Caco-2 (cell line): ENCODE measurements around the gene PES1. TPM values are rescaled to one million over a fixed set of nuclear protein-coding genes. Genes with fewer than 3 reads are reported as not detected.

Source experiments
- BruUV-seq: library from RNA; stranded (reverse); fragments of 400-500 nt; replicated peaks from 2 replicates; lab custom pipeline; 2021; lab: Mats Ljungman, UMichigan
- CTCF ChIA-PET: fragments of 300-600 bp; sonication (Branson Sonifier 250); formaldehyde crosslinking; loops from one replicate; lab custom pipeline; 2022; ENCODE audit warnings: antibody characterized with exemption; lab: Charles Lee
- POLR2A ChIA-PET: fragments of 300-600 bp; sonication (Branson Sonifier 250); formaldehyde crosslinking; loops from one replicate; lab custom pipeline; 2022; ENCODE audit warnings: antibody characterized with exemption; lab: Charles Lee
- DNase-seq, 2 experiments: peaks; one replicate each; pipeline versions ENCODE4 v3.0.0 to v3.0.0-alpha.2; 2020 to 2022
- H3K27me3 ChIP-seq: replicated peaks from 2 replicates; pipeline ENCODE4 v1.6.0; 2011; ENCODE audit warnings: low read length; ENCODE audit not compliant: control insufficient read depth, insufficient read depth
- H3K36me3 ChIP-seq: 2 replicates; pipeline ENCODE4 v1.5.1; 2011; ENCODE audit warnings: low read length; ENCODE audit not compliant: control insufficient read depth, insufficient read depth
- H3K4me1 ChIP-seq: fragments of 250-450 bp; sonication (Bioruptor Pico); 2 replicates; pipeline ENCODE4 v1.5.1; 2020; ENCODE audit warnings: mild to moderate bottlenecking
- H3K4me3 ChIP-seq: 2 replicates; pipeline ENCODE4 v1.5.1; 2011; ENCODE audit warnings: low read depth, mild to moderate bottlenecking, control low read depth, low read length
- H3K9me3 ChIP-seq: fragments of 250-450 bp; sonication (Bioruptor Pico); 2 replicates; pipeline ENCODE4 v1.5.1; 2020; ENCODE audit warnings: mild to moderate bottlenecking, moderate library complexity
- H3K27ac Mint-ChIP-seq: one replicate; pipeline ENCODE4 v1.8.0; 2022; ENCODE audit warnings: mixed read lengths; ENCODE audit not compliant: unreplicated experiment
- H3K27me3 Mint-ChIP-seq: one replicate; pipeline ENCODE4 v1.8.0; 2022; ENCODE audit warnings: mixed read lengths; ENCODE audit not compliant: insufficient read depth, unreplicated experiment
- H3K36me3 Mint-ChIP-seq: one replicate; pipeline ENCODE4 v1.8.0; 2022; ENCODE audit warnings: mild to moderate bottlenecking, mixed read lengths; ENCODE audit not compliant: insufficient read depth, unreplicated experiment
- H3K4me1 Mint-ChIP-seq: one replicate; pipeline ENCODE4 v1.8.0; 2022; ENCODE audit warnings: low read depth, mixed read lengths; ENCODE audit not compliant: unreplicated experiment
- H3K4me3 Mint-ChIP-seq: one replicate; pipeline ENCODE4 v1.8.0; 2022; ENCODE audit warnings: mild to moderate bottlenecking, moderate library complexity, mixed read lengths; ENCODE audit not compliant: unreplicated experiment
- H3K9me3 Mint-ChIP-seq: one replicate; pipeline ENCODE4 v1.8.0; 2022; ENCODE audit warnings: mixed read lengths; ENCODE audit not compliant: unreplicated experiment
- CTCF ChIP-seq, 2 experiments: fragments of 200-600 bp in 1 of 2; IDR thresholded peaks; 1 replicate in 1 of 2; 2 replicates in 1 of 2; pipeline versions ENCODE4 v1.5.1 to v1.8.0; 2011 to 2022; ENCODE audit warnings: antibody characterized with exemption in 1 of 2, control low read depth in 1 of 2, inconsistent platforms in 1 of 2, low read depth in 1 of 2, low read length in 1 of 2, mild to moderate bottlenecking in 1 of 2, moderate library complexity in 1 of 2; ENCODE audit not compliant: insufficient read depth in 1 of 2, severe bottlenecking in 1 of 2, unreplicated experiment in 1 of 2
- intact Hi-C: fragments of 100-400 bp; cut with micrococcal nuclease; formaldehyde crosslinking; loops from one replicate; pipeline ENCODE4 v1.10.0; 2022; ENCODE audit not compliant: unreplicated experiment
- total RNA-seq: library from RNA; stranded (reverse); gene quantifications from 2 replicates; pipeline ENCODE4 v1.2.3, GENCODE V29; 2022

PES1 gene
- total RNA-seq, 1 experiment from 2014 or later = 110 TPM

- ChIA-PET CTCF (no interaction called here), POLR2A (no interaction called here)
- H3K9me3 Mint-ChIP-seq = no peaks in the 10 kb centered on the region
- peaks cover 5% of the 10 kb centered on the region for H3K4me1 Mint-ChIP-seq
- intact Hi-C loops = no loop called here
- no peaks in the 10 kb centered on the region; the same call in 1 of the 2 replicates for H3K36me3 ChIP-seq
- no peak overlapping the region for H3K4me3 Mint-ChIP-seq
- no peaks in the 10 kb centered on the region for H3K27me3 Mint-ChIP-seq
- DNase-seq = no peak
- no peaks in the 10 kb centered on the region for H3K9me3 ChIP-seq
- no peak overlapping the region for H3K4me3 ChIP-seq
- H3K27ac Mint-ChIP-seq = no peak overlapping the region
- no peaks in the 10 kb centered on the region for H3K27me3 ChIP-seq
- no TSS peak for BruUV-seq
- no peaks in the 10 kb centered on the region for H3K4me1 ChIP-seq
- no peak for TF ChIP-seq CTCF (IDR thresholded peaks at IDR 0.05; ENCODE audit: insufficient read depth in 1 of 2, low read depth in 1 of 2, low read length in 1 of 2, severe bottlenecking in 1 of 2, unreplicated experiment in 1 of 2)
- no peaks in the 10 kb centered on the region for H3K36me3 Mint-ChIP-seq
These were observed 22.6 kb upstream of the PES1 start for GRCh38 chr22:30614268-30614667.

GRCh38 chr22:30612789-30613188 is 21.1 kb upstream of the PES1 start:
- BruUV-seq = no TSS peak
- H3K9me3 Mint-ChIP-seq = no peaks in the 10 kb centered on the region
- TF ChIP-seq CTCF (IDR thresholded peaks at IDR 0.05; ENCODE audit: insufficient read depth in 1 of 2, low read depth in 1 of 2, low read length in 1 of 2, severe bottlenecking in 1 of 2, unreplicated experiment in 1 of 2) = no peak
- no peaks in the 10 kb centered on the region for H3K4me1 ChIP-seq
- H3K4me3 Mint-ChIP-seq = no peak overlapping the region
- intact Hi-C loops = no loop called here
- peaks cover 11% of the 10 kb centered on the region for H3K4me1 Mint-ChIP-seq
- H3K27me3 ChIP-seq = no peaks in the 10 kb centered on the region
- ChIA-PET POLR2A (no interaction called here), CTCF (no interaction called here)
- H3K27me3 Mint-ChIP-seq = no peaks in the 10 kb centered on the region
- H3K4me3 ChIP-seq = no peak overlapping the region
- H3K36me3 Mint-ChIP-seq = no peaks in the 10 kb centered on the region
- H3K36me3 ChIP-seq = no peaks in the 10 kb centered on the region; the same call in 1 of the 2 replicates
- H3K9me3 ChIP-seq = no peaks in the 10 kb centered on the region
- no peak overlapping the region for H3K27ac Mint-ChIP-seq
- DNase-seq = no peak

- no peak for DNase-seq
- Histone ChIP-seq H3K9me3 (no peaks in the 10 kb centered on the region), H3K4me3 (no peak overlapping the region), H3K4me1 (peaks cover 6% of the 10 kb centered on the region), H3K27me3 (no peaks in the 10 kb centered on the region), H3K36me3 (no peaks in the 10 kb centered on the region; the same call in 1 of the 2 replicates)
- H3K27me3 Mint-ChIP-seq = no peaks in the 10 kb centered on the region
- intact Hi-C loops = no loop called here
- ChIA-PET POLR2A (no interaction called here), CTCF (no interaction called here)
- H3K9me3 Mint-ChIP-seq = no peaks in the 10 kb centered on the region
- H3K4me1 Mint-ChIP-seq = peaks cover 17% of the 10 kb centered on the region
- peaks cover 10% of the 10 kb centered on the region for H3K36me3 Mint-ChIP-seq
- TF ChIP-seq CTCF (IDR thresholded peaks at IDR 0.05; ENCODE audit: insufficient read depth in 1 of 2, low read depth in 1 of 2, low read length in 1 of 2, severe bottlenecking in 1 of 2, unreplicated experiment in 1 of 2) = no peak
- H3K27ac Mint-ChIP-seq = no peak overlapping the region
- H3K4me3 Mint-ChIP-seq = no peak overlapping the region
- BruUV-seq = no TSS peak
These were observed 19.5 kb upstream of the PES1 start for GRCh38 chr22:30611197-30611596.
